Stomach (tissue), 4 donors: ENCODE data around the gene COL18A1.

Source experiments
- CTCF ChIP-seq, 7 experiments: fragments of 450-650 bp in 4 of 7; fragments of 200-600 bp in 3 of 7; sonication (generic) in 3 of 7; IDR thresholded peaks; one replicate each; pipeline ENCODE4 v1.5.1; 2016 to 2019; ENCODE audit warnings: antibody characterized with exemption in 7 of 7, control low read depth in 2 of 7, mild to moderate bottlenecking in 1 of 7
- EP300 ChIP-seq: sonication (generic); formaldehyde crosslinking; IDR thresholded peaks from one replicate; pipeline ENCODE4 v1.6.1; 2017; ENCODE audit warnings: antibody characterized with exemption

DNA sequence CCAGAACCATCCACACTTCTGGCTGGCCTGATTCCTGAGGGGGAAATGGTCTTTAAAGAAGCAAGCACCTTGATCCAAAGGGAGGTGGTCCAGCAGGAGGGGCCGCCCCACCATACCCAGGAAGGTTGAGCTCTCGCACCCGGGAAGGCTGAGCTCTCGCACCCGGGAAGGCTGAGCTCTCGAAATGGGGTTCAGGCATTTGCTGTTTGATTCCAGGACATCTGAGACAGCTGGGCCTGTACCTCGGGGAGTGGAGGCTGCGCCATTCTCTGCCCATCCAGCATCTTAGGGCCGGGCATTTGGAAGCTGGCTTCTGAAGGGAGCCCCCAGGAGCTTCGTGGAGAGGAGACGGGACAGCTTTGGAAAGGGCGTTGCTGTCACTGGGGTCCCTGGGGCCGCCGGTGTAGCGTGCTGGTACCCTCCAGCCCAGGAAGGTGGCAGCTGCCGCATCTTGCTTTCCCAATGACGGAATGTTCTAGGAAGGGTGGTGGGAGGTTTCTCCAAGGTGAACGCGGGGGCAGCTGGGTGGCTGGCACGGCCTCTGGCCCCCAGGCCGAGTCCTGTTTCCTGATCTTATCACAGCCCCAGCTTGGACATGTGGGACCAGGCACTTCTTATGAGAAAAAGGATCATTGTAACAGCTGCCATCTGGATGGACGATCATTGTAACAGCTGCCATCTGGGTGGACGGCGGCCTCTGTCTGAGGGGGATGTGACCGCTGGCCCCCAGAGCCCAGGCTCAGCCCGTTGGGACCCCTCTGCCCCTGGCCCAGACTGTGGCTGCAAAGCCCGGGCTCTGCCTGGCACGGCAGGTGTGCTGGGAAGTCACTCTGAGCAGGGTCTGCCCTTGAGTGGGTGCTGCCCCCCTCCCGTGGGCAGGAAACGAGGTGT, 61.6 kb downstream of the COL18A1 start:
- TF ChIP-seq CTCF (IDR thresholded peaks at IDR 0.05) (no peak), EP300 (no peak)
